SK-N-MC (cell line): ENCODE results near the gene DHX30.

Experiments
- EZH2 ChIP-seq: fragments of 200-600 bp; sonication (generic); IDR thresholded peaks from one replicate; pipeline ENCODE4 v1.6.1; 2017; ENCODE audit warnings: antibody characterized with exemption
- FOXP2 ChIP-seq: optimal IDR thresholded peaks from 2 replicates; pipeline ENCODE3; 2011; ENCODE audit warnings: mild to moderate bottlenecking, moderate library complexity; ENCODE audit not compliant: insufficient read depth; ENCODE audit errors: extremely low read length, control extremely low read depth
- POLR2AphosphoS5 ChIP-seq: IDR thresholded peaks from 2 replicates; pipeline ENCODE4 v1.6.1; 2012; ENCODE audit warnings: mild to moderate bottlenecking, low read depth, low read length, borderline replicate concordance

GRCh38 chr3:47854720-47855455 lies 52.0 kb downstream of the DHX30 start:
- TF ChIP-seq EZH2 (no peak), POLR2AphosphoS5 (no peak), FOXP2 (no peak)
